GM12878 (cell line): ENCODE results near the gene RAB28.

Experiments
- CBX5 ChIP-seq: sonication (generic); IDR thresholded peaks from 2 replicates; pipeline ENCODE4 v1.6.1; 2016; ENCODE audit warnings: low read depth, moderate library complexity, mild to moderate bottlenecking, inconsistent platforms
- E2F4 ChIP-seq: IDR thresholded peaks from 2 replicates; pipeline ENCODE4 v1.6.1; 2012; ENCODE audit warnings: low read depth, low read length, improper control_type of control experiment
- EGR1 ChIP-seq, 2 experiments: IDR thresholded peaks; 1 replicate in 1 of 2; 2 replicates in 1 of 2; pipeline ENCODE4 v1.6.1; 2011 to 2012; ENCODE audit warnings: low read depth in 2 of 2, low read length in 2 of 2, borderline replicate concordance in 1 of 2, mild to moderate bottlenecking in 1 of 2, moderate library complexity in 1 of 2
- FOS ChIP-seq: IDR thresholded peaks from 3 replicates; pipeline ENCODE4 v1.6.1; 2011; ENCODE audit warnings: borderline replicate concordance; ENCODE audit not compliant: insufficient read length; ENCODE audit errors: extremely low read depth
- HDAC6 ChIP-seq: fragments of 200-600 bp; sonication (generic); IDR thresholded peaks from one replicate; pipeline ENCODE4 v1.8.0; 2017; ENCODE audit warnings: antibody characterized with exemption; ENCODE audit not compliant: unreplicated experiment
- POLR2A ChIP-seq: IDR thresholded peaks from 2 replicates; pipeline ENCODE4 v1.6.1; 2011; ENCODE audit warnings: low read depth, mild to moderate bottlenecking, low read length

- TF ChIP-seq HDAC6 (no peak), FOS (no peak), E2F4 (no peak), POLR2A (no peak), EGR1 (IDR thresholded peaks at IDR 0.05; ENCODE audit: borderline replicate concordance in 1 of 2, low read depth in 2 of 2, low read length in 2 of 2) (no peak), CBX5 (no peak)
These were observed 139.9 kb downstream of the RAB28 start for GRCh38 chr4:13344216-13344615.
